OCI-M2 (cell line): ENCODE results near the gene OR10T2.
"Not testable (repeated sequence)": the region's sequence is repeated elsewhere in the genome, so short reads cannot be mapped to it uniquely, and the experiment has no call there.

Experiments used
- DNase-seq: peaks from one replicate; lab custom pipeline; 2025; ENCODE audit not compliant: unreplicated experiment; lab: John Stamatoyannopoulos, UW

OR10T2 gene

GRCh38 chr1:158398818-158399514 is at the start of gene OR10T2:
OR10T2 (minus strand) TSS chr1:158399466; CDS start chr1:158399466, 0 bp downstream.
- DNase-seq = no peak

GRCh38 chr1:158445376-158445775 is 46.1 kb upstream of the OR10T2 start:
- DNase-seq = no peak

- no peak for DNase-seq
Measured at GRCh38 chr1:158434741-158435140, 35.5 kb upstream of the OR10T2 start.

GRCh38 chr1:158430163-158430562 is 30.9 kb upstream of the OR10T2 start:
- DNase-seq = not testable (repeated sequence)

- no peak for DNase-seq
Measured at GRCh38 chr1:158426137-158426536, 26.9 kb upstream of the OR10T2 start, which contains the start of gene OR10K2. OR10K2 (minus strand) TSS chr1:158426237; CDS start chr1:158420866, 5,371 bp downstream.

GRCh38 chr1:158425027-158425426 is 25.8 kb upstream of the OR10T2 start:
- DNase-seq = no peak

GRCh38 chr1:158422212-158422611 is 22.9 kb upstream of the OR10T2 start:
- DNase-seq = no peak

GRCh38 chr1:158417586-158417985 is 18.3 kb upstream of the OR10T2 start:
- DNase-seq = no peak

- no peak for DNase-seq
Measured at GRCh38 chr1:158414651-158415345, 15.5 kb upstream of the OR10T2 start.

- DNase-seq = no peak
Measured at GRCh38 chr1:158407092-158407491, 7.8 kb upstream of the OR10T2 start.

- no peak for DNase-seq
Measured at GRCh38 chr1:158400871-158401270, 1.6 kb upstream of the OR10T2 start.

- DNase-seq = no peak
Measured at GRCh38 chr1:158396646-158397045, 2.6 kb downstream of the OR10T2 start.

GRCh38 chr1:158393476-158393875 is 5.8 kb downstream of the OR10T2 start:
- DNase-seq = no peak

- DNase-seq = no peak
Measured at GRCh38 chr1:158391099-158391498, 8.2 kb downstream of the OR10T2 start.

- DNase-seq = no peak
Measured at GRCh38 chr1:158390331-158390730, 8.9 kb downstream of the OR10T2 start.

- no peak for DNase-seq
Measured at GRCh38 chr1:158374860-158375259, 24.4 kb downstream of the OR10T2 start.

- DNase-seq = not testable (repeated sequence)
Measured at GRCh38 chr1:158374101-158374500, 25.2 kb downstream of the OR10T2 start.

GRCh38 chr1:158371188-158371953 is 27.9 kb downstream of the OR10T2 start:
- no peak for DNase-seq

GRCh38 chr1:158366783-158367182 is 32.5 kb downstream of the OR10T2 start:
- DNase-seq = no peak

- DNase-seq = no peak
Measured at GRCh38 chr1:158362941-158363340, 36.3 kb downstream of the OR10T2 start.

GRCh38 chr1:158362482-158362881 is 36.8 kb downstream of the OR10T2 start:
- no peak for DNase-seq

GRCh38 chr1:158357441-158357840 is 41.8 kb downstream of the OR10T2 start:
- no peak for DNase-seq
